HS-27A (cell line): ENCODE measurements around the gene SLC35B4.

Experiments used
- DNase-seq: peaks from one replicate; pipeline ENCODE4 v3.0.0-alpha.2; 2012; ENCODE audit warnings: low read depth, missing footprints

SLC35B4 gene

GRCh38 chr7:134289841-134290240 is 26.9 kb downstream of the SLC35B4 start:
- no peak for DNase-seq

- no peak for DNase-seq
Observed at GRCh38 chr7:134289423-134289822, 27.3 kb downstream of the SLC35B4 start.

- DNase-seq = no peak
Observed at GRCh38 chr7:134287916-134288659, 28.6 kb downstream of the SLC35B4 start.

- DNase-seq = no peak
Observed at GRCh38 chr7:134284952-134285351, 31.8 kb downstream of the SLC35B4 start.

GRCh38 chr7:134284011-134284410 is 32.7 kb downstream of the SLC35B4 start:
- DNase-seq = no peak

GRCh38 chr7:134280508-134280907 is 36.2 kb downstream of the SLC35B4 start:
- DNase-seq = no peak

GRCh38 chr7:134279898-134280297 is 36.8 kb downstream of the SLC35B4 start:
- no peak for DNase-seq

- DNase-seq = no peak
Observed at GRCh38 chr7:134279336-134279735, 37.4 kb downstream of the SLC35B4 start.

GRCh38 chr7:134278502-134279153 is 38.1 kb downstream of the SLC35B4 start:
- DNase-seq = no peak

GRCh38 chr7:134276951-134277350 is 39.8 kb downstream of the SLC35B4 start:
- no peak for DNase-seq

GRCh38 chr7:134262322-134262721 is 54.4 kb downstream of the SLC35B4 start:
- no peak for DNase-seq

GRCh38 chr7:134255814-134256213 is 60.9 kb downstream of the SLC35B4 start:
- DNase-seq = no peak

- no peak for DNase-seq
Observed at GRCh38 chr7:134254311-134254710, 62.4 kb downstream of the SLC35B4 start.

- DNase-seq = no peak
Observed at GRCh38 chr7:134248196-134248595, 68.5 kb downstream of the SLC35B4 start.

GRCh38 chr7:134246761-134247160 is 70.0 kb downstream of the SLC35B4 start:
- DNase-seq = no peak

- no peak for DNase-seq
Observed at GRCh38 chr7:134246347-134246746, 70.4 kb downstream of the SLC35B4 start.

- DNase-seq = no peak
Observed at GRCh38 chr7:134245253-134245652, 71.5 kb downstream of the SLC35B4 start.
